ENCODE measurements around the gene CDK10. TPM values are rescaled to one million over a fixed set of nuclear protein-coding genes. Genes with fewer than 3 reads are reported as not detected.
"Not testable (repeated sequence)": the region's sequence is repeated elsewhere in the genome, so short reads cannot be mapped to it uniquely, and the experiment has no call there.

The CDK10 gene
- total and polyA plus RNA-seq, 4 donors, result 34.7 to 115 (median 82.4) TPM

- Histone ChIP-seq H3K27ac (ENCODE audit: low read depth, low read length) (no peak overlapping the region), H3K9me3 (ENCODE audit: control insufficient read depth, insufficient read depth, low read length) (no peaks in the 10 kb centered on the region), H3K27me3 (ENCODE audit: control insufficient read depth, insufficient read depth, low read length) (no peaks in the 10 kb centered on the region), H3K4me1 (ENCODE audit: control insufficient read depth, insufficient read depth, low read length) (peaks cover 14% of the 10 kb centered on the region), H3K36me3 (ENCODE audit: control insufficient read depth, insufficient read depth, low read length) (peaks cover 90% of the 10 kb centered on the region), H3K4me3 (ENCODE audit: low read depth, low read length) (no peak overlapping the region)
- DNase-seq (ENCODE audit: low read depth in 4 of 6, low spot score in 6 of 6), result no peak
- 89% methylated on average over 26 of the region's 32 CpGs for WGBS (ENCODE audit: insufficient coverage)
These were observed 7.7 kb downstream of the CDK10 start for GRCh38 chr16:89693931-89694783.

GRCh38 chr16:89694784-89695085 is 8.2 kb downstream of the CDK10 start:
- H3K27ac ChIP-seq (ENCODE audit: low read depth, low read length); H3K4me3 ChIP-seq (ENCODE audit: low read depth, low read length); H3K9me3 ChIP-seq (ENCODE audit: control insufficient read depth, insufficient read depth, low read length); H3K27me3 ChIP-seq (ENCODE audit: control insufficient read depth, insufficient read depth, low read length); DNase-seq (ENCODE audit: low read depth in 4 of 6, low spot score in 6 of 6): not testable (repeated sequence)
- WGBS (ENCODE audit: insufficient coverage), result 92% methylated on average over 23 of the region's 23 CpGs
- Histone ChIP-seq H3K36me3 (ENCODE audit: control insufficient read depth, insufficient read depth, low read length) (peaks cover 87% of the 10 kb centered on the region), H3K4me1 (ENCODE audit: control insufficient read depth, insufficient read depth, low read length) (peaks cover 17% of the 10 kb centered on the region)

GRCh38 chr16:89695086-89695874 is 8.8 kb downstream of the CDK10 start:
- Histone ChIP-seq H3K9me3 (ENCODE audit: control insufficient read depth, insufficient read depth, low read length) (no peaks in the 10 kb centered on the region), H3K27ac (ENCODE audit: low read depth, low read length) (no peak overlapping the region), H3K4me1 (ENCODE audit: control insufficient read depth, insufficient read depth, low read length) (peaks cover 22% of the 10 kb centered on the region), H3K4me3 (ENCODE audit: low read depth, low read length) (no peak overlapping the region), H3K36me3 (ENCODE audit: control insufficient read depth, insufficient read depth, low read length) (peaks cover 83% of the 10 kb centered on the region), H3K27me3 (ENCODE audit: control insufficient read depth, insufficient read depth, low read length) (no peaks in the 10 kb centered on the region)
- no peak for DNase-seq (ENCODE audit: low read depth in 4 of 6, low spot score in 6 of 6)
- 86% methylated on average over 31 of the region's 31 CpGs for WGBS (ENCODE audit: insufficient coverage)

GRCh38 chr16:89695875-89696669 is 9.6 kb downstream of the CDK10 start:
- no peak for DNase-seq (ENCODE audit: low read depth in 4 of 6, low spot score in 6 of 6)
- H3K27me3 ChIP-seq (ENCODE audit: control insufficient read depth, insufficient read depth, low read length), result no peaks in the 10 kb centered on the region
- H3K36me3 ChIP-seq (ENCODE audit: control insufficient read depth, insufficient read depth, low read length), result peaks cover 76% of the 10 kb centered on the region
- 84% methylated on average over 19 of the region's 25 CpGs for WGBS (ENCODE audit: insufficient coverage)
- H3K27ac ChIP-seq (ENCODE audit: low read depth, low read length), result no peak overlapping the region
- no peak overlapping the region for H3K4me3 ChIP-seq (ENCODE audit: low read depth, low read length)
- no peaks in the 10 kb centered on the region for H3K9me3 ChIP-seq (ENCODE audit: control insufficient read depth, insufficient read depth, low read length)
- H3K4me1 ChIP-seq (ENCODE audit: control insufficient read depth, insufficient read depth, low read length), result peaks cover 29% of the 10 kb centered on the region

- peaks cover 29% of the 10 kb centered on the region for H3K4me1 ChIP-seq (ENCODE audit: control insufficient read depth, insufficient read depth, low read length)
- H3K27me3 ChIP-seq (ENCODE audit: control insufficient read depth, insufficient read depth, low read length), result no peaks in the 10 kb centered on the region
- no peaks in the 10 kb centered on the region for H3K9me3 ChIP-seq (ENCODE audit: control insufficient read depth, insufficient read depth, low read length)
- H3K27ac ChIP-seq (ENCODE audit: low read depth, low read length), result no peak overlapping the region
- H3K4me3 ChIP-seq (ENCODE audit: low read depth, low read length), result no peak overlapping the region
- H3K36me3 ChIP-seq (ENCODE audit: control insufficient read depth, insufficient read depth, low read length), result peaks cover 70% of the 10 kb centered on the region
- WGBS (ENCODE audit: insufficient coverage), result 83% methylated on average over 18 of the region's 18 CpGs
- no peak for DNase-seq (ENCODE audit: low read depth in 4 of 6, low spot score in 6 of 6)
These were observed 10.2 kb downstream of the CDK10 start for GRCh38 chr16:89696670-89697128.

GRCh38 chr16:89697161-89697615 is 10.7 kb downstream of the CDK10 start:
- 73% methylated on average over 17 of the region's 19 CpGs for WGBS (ENCODE audit: insufficient coverage)
- Histone ChIP-seq H3K4me3 (ENCODE audit: low read depth, low read length) (no peak overlapping the region), H3K4me1 (ENCODE audit: control insufficient read depth, insufficient read depth, low read length) (peaks cover 34% of the 10 kb centered on the region), H3K27me3 (ENCODE audit: control insufficient read depth, insufficient read depth, low read length) (no peaks in the 10 kb centered on the region), H3K27ac (ENCODE audit: low read depth, low read length) (no peak overlapping the region), H3K9me3 (ENCODE audit: control insufficient read depth, insufficient read depth, low read length) (no peaks in the 10 kb centered on the region), H3K36me3 (ENCODE audit: control insufficient read depth, insufficient read depth, low read length) (peaks cover 65% of the 10 kb centered on the region)
- DNase-seq (ENCODE audit: low read depth in 4 of 6, low spot score in 6 of 6), result no peak

GRCh38 chr16:89697616-89698331 is 11.3 kb downstream of the CDK10 start:
- no peak for DNase-seq (ENCODE audit: low read depth in 4 of 6, low spot score in 6 of 6)
- no peak overlapping the region for H3K4me3 ChIP-seq (ENCODE audit: low read depth, low read length)
- H3K4me1 ChIP-seq (ENCODE audit: control insufficient read depth, insufficient read depth, low read length), result peaks cover 38% of the 10 kb centered on the region
- H3K27ac ChIP-seq (ENCODE audit: low read depth, low read length), result no peak overlapping the region
- H3K36me3 ChIP-seq (ENCODE audit: control insufficient read depth, insufficient read depth, low read length), result peaks cover 59% of the 10 kb centered on the region
- no peaks in the 10 kb centered on the region for H3K27me3 ChIP-seq (ENCODE audit: control insufficient read depth, insufficient read depth, low read length)
- H3K9me3 ChIP-seq (ENCODE audit: control insufficient read depth, insufficient read depth, low read length), result no peaks in the 10 kb centered on the region
- 75% methylated on average over 30 of the region's 32 CpGs for WGBS (ENCODE audit: insufficient coverage)

GRCh38 chr16:89698717-89699116 is 12.2 kb downstream of the CDK10 start:
- H3K27me3 ChIP-seq (ENCODE audit: control insufficient read depth, insufficient read depth, low read length); H3K4me3 ChIP-seq (ENCODE audit: low read depth, low read length); DNase-seq (ENCODE audit: low read depth in 4 of 6, low spot score in 6 of 6); H3K9me3 ChIP-seq (ENCODE audit: control insufficient read depth, insufficient read depth, low read length); H3K27ac ChIP-seq (ENCODE audit: low read depth, low read length): not testable (repeated sequence)
- WGBS (ENCODE audit: insufficient coverage), result 94% methylated on average over 8 of the region's 14 CpGs
- peaks cover 38% of the 10 kb centered on the region for H3K4me1 ChIP-seq (ENCODE audit: control insufficient read depth, insufficient read depth, low read length)
- peaks cover 50% of the 10 kb centered on the region for H3K36me3 ChIP-seq (ENCODE audit: control insufficient read depth, insufficient read depth, low read length)

- peaks cover 40% of the 10 kb centered on the region for H3K36me3 ChIP-seq (ENCODE audit: control insufficient read depth, insufficient read depth, low read length)
- DNase-seq (ENCODE audit: low read depth in 4 of 6, low spot score in 6 of 6); H3K27me3 ChIP-seq (ENCODE audit: control insufficient read depth, insufficient read depth, low read length); H3K9me3 ChIP-seq (ENCODE audit: control insufficient read depth, insufficient read depth, low read length): not testable (repeated sequence)
- 36% methylated on average over 13 of the region's 18 CpGs for WGBS (ENCODE audit: insufficient coverage)
- peak overlapping the region; percentile 72 for H3K4me3 ChIP-seq (ENCODE audit: low read depth, low read length)
- peak overlapping the region; percentile 90 for H3K27ac ChIP-seq (ENCODE audit: low read depth, low read length)
- H3K4me1 ChIP-seq (ENCODE audit: control insufficient read depth, insufficient read depth, low read length), result peaks cover 38% of the 10 kb centered on the region
These were observed 13.2 kb downstream of the CDK10 start for GRCh38 chr16:89699629-89700099.

All from spinal cord (tissue), 10 donors.